ENCODE data around the gene TTLL13.

GRCh38 chr15:90221246-90221900 is 28.0 kb upstream of the TTLL13 start:
- TF ChIP-seq CTCF (IDR thresholded peaks at IDR 0.05; ENCODE audit: low read depth, low read length) (peak; percentile 85), EZH2phosphoT487 (IDR thresholded peaks at IDR 0.05; ENCODE audit: low read depth) (no peak)

All from OCI-LY3 (cell line).